DMS153 (cell line): ENCODE measurements around the gene BMP6.
"Not testable (repeated sequence)": the region's sequence is repeated elsewhere in the genome, so short reads cannot be mapped to it uniquely, and the experiment has no call there.

Experiments
- DNase-seq: peaks from one replicate; lab custom pipeline; 2025; lab: John Stamatoyannopoulos, UW

The BMP6 gene

DNA sequence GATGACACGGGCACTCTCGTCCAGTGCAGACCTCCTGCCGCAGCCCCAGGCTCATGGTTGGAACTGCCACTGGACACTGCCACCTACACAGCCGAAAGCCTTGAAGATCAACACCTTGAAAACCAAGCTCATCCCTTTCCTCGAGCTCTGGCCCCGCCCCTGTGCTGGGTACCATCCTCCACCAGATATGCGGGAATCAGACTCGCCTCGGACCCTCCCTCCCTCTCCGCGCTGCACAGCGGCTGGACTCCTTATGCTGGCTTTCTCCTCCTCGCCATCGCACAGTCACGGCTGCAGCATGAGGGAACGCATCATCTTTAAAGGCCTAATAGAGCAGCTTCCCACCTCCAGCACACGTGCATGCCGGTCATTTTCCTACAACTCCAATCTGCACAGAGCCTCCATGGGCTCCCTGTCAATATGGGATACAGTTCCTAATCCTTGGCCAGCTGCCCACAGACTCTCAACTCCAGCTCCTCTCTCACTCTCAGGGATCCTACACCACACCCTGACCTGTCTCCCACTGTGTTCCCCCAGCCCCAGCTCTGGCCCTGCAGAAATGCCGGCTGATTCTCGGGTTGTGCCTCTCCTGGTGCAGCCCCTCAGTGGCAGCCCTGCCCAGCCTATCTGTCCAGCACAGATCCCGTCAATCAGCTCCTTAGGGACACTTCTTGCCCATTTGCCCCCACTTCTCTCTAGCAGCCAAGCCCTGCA is 161.5 kb downstream of the BMP6 start:
- no peak for DNase-seq

DNA sequence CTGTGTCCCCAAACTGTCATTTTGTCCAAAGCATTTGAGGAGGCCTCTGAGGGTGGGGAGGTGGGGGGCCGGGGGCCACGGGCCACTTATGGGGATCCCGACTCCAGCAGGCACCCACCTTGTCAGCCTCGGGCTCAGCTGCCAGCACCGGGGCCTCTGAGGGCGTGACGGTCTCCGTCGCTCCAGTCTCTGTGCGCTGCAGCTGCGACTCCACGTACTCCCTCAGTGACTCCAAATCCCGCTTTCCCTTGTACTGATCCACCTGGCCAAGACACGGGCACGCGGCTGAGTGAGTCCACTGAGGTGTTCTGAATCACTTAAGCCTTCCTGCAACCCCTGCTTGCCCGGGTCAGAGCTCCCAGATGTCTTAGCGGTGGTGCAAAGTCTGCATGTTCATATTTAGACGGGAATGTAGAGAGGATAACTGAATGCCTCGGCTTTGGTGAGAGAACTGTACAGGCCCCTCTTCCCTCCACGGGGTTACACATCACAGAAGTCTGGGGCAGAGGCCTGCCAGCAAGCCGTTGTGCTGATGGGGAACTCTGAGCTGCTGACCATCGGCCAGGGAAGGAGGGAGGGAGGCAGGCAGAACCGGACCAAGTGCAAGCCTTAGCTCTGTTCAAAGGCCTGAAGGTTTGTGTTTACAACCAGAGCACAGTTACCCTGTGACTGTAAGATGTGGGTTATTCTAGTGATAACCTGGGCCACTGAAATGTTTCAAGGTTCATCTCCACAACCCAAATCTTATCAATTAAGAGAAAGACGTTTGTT is 162.9 kb downstream of the BMP6 start:
- DNase-seq: no peak

DNA sequence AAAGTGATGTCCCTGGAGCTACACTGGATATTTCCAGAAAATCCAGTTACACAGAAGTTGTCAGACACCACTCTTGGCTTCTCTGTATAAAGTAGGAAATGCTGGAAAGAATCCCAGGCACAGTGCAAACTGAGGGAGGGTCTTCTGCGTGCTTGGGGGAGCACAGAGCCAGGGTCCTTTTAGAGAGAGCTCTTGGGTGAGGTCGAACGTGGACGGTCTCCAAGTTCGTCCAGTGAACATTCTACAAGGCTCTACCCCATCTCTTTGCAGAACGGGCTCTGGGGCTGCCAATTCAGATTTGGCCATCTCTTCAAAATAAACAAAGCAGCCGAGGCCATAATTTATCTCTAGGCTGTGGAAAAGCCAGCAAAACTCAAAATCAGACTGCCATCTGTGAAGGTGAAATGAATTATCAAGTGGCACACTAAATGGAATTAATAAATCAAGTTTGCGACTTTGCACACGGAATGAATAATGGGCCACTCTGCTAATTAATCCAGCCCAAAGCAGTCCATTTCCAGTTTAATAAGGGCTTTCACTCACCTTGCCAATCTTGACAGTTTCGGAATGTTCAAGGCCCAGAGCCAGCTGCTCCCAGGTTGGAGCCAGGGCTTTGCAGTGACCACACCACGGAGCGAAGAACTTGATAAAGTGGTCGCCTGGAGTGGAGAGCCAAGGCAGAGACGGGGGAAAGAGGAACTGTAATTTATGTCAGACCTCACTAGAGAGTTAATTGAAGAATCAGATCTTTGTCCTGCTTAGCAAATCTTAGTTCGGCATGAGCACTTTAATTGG is 165.4 kb downstream of the BMP6 start:
- no peak for DNase-seq

DNA sequence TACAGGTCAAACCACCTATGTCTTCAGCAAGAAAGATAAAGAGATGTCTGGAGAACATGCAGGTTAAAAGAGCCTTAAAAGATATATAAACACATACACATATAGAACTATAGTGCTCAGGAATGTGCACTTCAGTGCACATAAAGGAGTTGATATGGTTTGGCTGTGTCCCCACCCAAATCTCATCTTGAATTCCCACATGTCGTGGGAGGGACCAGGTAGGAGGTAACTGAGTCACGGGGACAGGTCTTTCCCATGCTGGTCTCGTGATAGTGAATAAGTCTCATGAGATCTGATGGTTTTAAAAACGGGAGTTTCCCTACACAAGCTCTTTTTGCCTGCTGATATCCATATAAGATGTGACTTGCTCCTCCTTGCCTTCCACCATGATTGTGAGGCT is 166.5 kb downstream of the BMP6 start:
- not testable (repeated sequence) for DNase-seq

DNA sequence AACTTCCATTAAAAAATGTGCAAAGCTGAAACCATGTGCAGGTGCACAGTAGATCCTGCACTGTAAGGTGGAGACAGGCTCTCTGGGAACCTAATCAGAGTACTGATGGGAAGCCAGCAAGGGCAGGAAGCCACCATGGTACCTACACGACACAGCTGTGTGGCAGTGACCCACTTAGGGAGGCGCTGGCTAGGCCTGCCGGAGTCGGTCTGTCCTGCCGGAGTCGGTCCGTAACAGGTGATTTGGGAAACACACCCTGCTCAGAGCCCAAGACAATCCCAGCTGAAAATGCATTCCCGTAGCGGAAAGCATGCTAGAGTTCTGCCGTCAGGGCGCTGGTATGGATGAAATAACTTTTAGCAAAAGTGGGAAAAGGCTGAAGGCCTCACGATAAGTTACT is 167.4 kb downstream of the BMP6 start:
- DNase-seq: no peak

DNA sequence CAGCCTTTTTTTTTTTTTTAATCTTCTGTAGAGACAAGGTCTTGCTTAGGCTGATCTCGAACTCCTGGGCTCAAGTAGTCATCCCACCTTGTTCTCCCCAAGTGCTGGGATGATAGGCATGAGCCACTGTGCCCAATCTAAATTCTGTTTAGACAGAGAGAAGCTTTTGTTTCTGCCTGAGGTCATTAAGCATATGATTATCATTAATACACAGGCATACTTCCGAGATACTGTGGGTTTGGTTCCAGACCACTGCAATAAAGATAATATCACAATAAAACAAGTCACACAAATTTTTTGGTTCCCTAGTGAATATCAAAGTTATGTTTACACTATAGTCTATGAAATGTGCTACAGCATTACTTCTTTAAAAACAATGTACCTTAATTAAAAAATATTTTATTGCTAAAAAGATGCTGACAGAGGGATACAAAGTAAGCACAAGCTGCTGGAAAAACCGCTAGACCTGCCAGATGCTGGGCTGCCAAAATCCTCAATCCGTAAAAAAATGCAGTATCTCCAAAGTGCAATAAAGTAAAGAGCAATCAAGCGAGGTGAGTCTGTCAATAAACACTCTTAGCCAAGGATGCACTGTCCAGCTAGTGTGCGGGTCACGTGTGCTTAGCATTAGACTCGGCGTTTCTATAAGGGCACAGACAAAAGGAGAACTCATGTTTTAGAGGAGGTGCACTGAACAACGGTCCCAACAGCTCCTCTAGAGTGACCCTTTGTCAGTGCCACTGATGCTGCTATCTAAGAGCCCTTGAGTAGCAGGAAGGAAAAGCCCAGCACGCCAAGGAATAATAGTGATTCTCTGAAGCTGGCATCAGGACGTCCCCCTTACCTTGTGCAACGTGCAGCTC is 168.6 kb downstream of the BMP6 start:
- DNase-seq: no peak

DNA sequence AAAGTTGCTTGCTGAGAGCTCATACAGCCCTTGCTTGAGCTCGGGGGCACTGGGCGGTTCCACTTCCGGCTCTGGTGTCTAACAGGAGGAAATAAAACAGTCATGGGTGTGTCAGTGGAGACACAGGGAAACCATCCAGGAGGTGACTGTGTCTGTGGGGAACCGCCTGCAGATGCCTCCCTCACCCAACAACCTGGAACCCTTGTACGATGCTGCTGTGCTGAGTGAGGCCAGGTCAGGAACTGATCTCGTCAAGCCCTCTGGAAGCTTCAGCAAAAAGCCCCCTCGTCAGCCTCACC is 169.2 kb downstream of the BMP6 start:
- DNase-seq: no peak

DNA sequence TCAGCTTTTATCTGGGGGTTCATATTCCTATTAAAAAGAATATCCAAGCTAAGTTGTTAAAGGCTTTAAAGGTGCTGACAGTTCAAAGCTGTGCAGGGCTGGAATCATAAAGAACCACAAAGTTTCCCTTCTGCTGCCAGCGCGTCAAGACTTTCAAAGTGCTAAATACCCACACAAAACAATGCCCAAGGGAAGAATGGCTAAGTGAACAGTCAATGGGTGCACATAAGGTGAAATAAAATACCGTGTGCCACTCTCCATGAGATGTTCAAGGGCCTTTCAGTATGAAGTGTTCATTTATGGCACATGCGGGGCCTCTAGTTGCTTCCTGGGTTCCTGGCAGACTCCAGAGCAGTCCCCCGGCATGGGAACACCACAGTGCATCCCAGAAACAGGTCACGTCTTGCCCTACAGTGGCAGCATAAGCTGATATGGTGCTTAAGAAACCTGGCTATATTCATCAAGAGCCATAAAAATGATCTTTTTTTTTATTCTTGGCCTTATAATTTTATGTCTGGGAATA is 170.6 kb downstream of the BMP6 start:
- no peak for DNase-seq

DNA sequence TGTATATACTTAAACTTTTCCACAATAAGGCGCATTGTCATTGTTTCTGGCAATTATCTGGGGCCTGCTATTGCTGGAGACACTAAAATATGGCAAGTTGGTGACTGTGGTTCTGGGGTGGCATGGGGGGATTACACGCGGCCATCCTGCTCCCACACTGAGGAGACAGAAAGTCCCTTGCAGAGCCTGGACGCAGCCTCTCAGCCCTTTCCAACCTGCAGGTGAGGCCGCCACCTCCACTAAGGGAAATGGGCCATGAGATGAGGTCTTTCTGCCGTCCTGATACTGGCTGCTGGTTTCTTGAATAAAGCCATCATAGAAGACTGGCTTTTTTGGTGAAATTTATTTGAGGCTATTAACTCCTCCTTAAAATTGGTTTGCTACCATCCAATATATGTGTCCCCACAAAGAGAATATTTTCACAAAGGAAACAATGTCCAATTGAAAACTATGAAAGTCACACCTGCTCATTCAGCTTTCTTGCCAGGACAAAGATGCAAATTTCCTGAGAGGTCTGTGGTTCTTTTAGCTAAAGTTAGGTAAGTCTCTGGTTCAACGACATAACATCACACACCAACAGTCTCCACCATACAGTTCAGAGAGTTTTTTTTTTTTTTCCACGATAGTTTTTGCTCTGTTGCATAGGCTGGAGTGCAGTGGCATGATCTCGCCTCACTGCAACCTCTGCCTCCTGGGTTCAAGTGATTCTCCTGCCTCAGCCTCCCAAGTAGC is 171.7 kb downstream of the BMP6 start:
- DNase-seq: no peak

DNA sequence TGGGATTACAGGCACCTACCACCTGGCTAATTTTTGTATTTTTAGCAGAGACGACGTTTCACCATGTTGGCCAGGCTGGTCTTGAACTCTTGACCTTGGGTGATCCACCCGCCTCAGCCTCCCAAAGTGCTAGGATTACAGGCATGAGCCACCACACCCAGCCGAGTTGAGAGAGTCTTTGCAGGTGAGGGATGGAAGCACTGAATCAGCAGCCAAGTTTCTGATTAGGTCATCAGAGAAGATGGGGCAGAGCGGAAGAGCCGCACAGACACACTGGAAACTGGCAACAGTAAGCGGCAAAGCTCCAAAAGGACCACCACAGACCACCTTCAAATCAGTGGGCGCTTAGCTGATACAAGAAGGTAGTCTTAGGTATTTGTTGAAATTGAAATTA is 172.3 kb downstream of the BMP6 start:
- DNase-seq: not testable (repeated sequence)

DNA sequence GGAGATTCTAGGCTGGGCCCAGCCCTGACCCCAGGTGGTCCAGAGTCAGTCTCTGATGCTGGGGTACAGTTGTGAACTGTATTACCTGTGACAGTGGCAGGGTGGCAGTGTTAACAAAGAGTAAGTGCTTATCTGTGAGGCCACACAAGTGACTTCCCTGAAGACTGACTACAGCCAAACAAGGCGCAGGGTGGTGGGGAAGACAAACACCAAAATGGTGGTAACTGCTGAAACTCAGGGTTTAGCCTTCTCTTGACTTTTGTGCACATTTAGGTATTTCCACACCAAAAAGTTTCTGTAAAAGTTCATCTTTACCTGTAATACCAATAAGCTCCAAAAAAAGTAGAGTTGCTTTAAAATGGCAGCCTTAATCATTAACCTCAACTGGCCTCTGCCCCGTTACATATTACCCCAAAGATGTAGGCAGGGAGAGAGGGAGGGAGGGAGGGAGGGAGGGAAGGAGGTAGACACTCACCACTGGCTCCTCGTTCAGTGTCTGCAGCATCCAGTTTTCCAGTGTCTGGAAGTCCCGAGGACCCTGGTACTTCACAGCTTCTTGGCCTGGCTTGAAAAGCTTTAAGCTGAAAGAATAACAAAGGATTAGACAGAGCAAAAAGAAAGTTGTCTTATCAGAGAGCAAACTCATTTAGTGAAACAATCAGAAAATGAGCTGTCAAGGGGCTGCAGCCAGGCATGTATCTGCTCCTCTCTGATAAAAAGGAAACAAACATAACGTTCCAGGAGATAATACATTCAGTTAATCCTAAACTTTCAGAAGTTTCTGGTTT is 173.4 kb downstream of the BMP6 start:
- no peak for DNase-seq

DNA sequence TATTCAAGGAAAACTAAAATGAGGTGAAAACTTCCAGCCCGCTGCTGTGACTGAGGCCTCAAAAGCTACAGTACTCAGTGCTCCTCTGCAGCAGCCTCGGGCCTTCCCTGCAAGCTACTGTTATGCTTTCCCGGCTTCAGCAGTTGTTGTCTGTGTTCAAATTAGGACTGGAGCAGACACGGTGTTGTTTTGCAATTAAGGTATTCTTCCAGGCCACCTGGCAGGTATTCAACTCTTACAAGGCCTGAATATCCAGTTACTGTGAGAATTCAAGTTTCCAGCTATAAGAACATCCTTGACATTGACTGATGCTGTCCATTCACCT is 174.0 kb downstream of the BMP6 start:
- DNase-seq: no peak

DNA sequence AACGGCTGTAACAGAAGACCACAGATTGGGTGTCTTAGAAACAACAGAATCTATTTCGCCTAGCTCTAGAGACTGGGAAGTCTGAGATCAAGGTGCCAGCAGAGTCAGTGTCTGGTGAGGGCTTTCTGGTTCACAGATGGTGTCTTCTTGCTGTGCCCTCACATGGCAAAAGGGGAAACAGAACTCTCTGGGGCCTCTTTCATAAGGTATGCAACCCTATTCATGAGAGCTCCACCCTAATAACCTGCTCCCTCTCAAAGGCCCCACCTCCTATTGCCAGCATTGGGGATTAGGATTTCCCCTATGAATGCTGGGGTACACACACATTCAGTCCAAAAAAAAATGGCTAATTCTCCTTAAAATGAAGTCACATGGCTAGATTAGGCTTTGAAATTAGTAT is 174.7 kb downstream of the BMP6 start:
- DNase-seq: no peak

DNA sequence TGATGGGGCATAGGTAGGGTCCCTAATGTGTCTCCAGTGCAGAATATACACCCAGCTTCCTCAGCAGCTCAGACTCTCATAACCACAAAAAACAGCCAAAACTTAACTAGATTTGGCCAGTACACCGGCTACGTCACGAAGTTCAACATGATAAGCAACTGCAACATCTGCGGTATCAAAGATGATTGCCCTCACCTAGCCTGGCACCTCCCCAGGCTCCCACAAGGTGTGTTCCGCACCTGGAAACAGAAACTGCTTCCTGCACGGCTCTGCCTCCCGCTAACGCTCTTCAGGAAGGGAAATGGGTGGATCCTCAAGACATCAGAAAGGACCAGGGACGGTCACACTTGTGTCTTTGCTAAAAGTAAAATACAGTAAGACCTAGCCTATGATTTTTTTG is 175.2 kb downstream of the BMP6 start:
- no peak for DNase-seq

DNA sequence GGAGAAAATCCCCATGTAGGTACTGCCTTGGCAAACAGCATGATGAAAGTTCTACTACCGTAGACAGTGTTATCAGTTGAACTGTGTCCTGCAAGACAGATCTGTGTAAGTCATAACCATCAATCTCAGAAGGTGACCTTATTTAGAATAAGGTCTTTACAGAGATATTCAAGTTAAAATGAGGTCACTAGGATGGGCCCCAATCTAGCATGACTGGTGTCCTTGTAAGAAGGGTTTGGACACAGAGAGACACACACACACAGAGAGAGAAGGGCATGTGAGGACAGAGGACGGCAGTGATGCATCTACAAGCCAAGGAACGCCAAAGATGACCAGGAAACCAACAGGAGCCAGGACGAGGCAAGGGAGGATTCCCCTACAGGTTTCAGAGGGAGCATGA is 175.9 kb downstream of the BMP6 start:
- DNase-seq: no peak

DNA sequence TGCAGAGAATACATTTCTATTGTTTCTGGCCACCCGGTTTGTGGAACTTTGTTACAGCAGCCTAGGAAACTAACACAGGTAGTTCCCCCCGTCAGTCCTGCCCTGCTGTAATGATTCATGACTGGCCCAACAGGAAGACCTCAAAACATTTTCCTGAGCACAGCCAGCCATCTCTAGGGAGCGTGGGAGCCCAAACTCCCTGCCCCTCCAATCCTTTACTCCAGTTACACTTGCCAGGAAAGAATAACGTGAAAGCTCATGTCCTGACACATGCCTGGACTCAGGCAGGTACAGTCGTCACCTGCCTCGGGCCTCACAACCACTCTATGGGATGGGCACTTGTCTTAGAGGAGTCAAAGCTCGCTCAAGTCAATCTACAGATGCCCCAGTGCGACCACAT is 176.3 kb downstream of the BMP6 start:
- no peak for DNase-seq

DNA sequence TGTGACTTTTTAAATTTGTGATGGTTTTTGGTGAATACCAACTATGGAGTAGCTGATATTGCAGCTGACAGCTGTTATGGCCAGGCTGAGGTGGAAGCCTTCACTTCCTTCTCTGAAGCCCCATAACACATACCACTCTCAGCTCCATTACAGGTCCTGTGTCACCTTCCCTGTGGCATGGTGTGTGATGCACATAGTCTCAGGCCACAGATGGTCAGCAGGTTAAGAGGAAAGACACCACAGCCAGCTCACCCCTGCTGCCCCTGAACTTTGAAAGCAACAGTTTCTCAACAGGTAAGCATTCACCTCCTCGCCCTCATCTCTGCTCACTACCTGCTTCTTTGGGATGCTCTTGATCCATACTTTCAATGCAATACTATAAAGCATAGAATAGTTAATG is 177.0 kb downstream of the BMP6 start:
- no peak for DNase-seq

DNA sequence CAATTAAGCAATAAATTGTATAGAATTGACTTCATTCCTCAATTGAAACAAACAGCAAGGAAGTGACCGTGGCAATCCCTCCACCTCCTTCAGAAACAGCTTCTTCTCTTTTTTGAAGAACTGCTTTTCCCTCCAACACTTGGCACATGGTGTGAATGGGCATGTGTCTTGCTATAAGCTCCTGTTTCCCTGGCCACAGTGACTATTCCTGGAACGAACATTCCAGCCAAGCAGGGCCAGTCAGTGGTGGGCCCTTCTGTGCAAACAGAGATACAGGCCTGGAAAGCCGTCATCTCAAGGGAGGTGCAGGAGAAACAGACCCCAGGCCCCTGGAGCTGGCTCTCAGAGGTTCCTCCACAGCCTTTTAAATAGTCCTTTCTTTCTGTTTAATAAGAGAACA is 177.8 kb downstream of the BMP6 start:
- no peak for DNase-seq

DNA sequence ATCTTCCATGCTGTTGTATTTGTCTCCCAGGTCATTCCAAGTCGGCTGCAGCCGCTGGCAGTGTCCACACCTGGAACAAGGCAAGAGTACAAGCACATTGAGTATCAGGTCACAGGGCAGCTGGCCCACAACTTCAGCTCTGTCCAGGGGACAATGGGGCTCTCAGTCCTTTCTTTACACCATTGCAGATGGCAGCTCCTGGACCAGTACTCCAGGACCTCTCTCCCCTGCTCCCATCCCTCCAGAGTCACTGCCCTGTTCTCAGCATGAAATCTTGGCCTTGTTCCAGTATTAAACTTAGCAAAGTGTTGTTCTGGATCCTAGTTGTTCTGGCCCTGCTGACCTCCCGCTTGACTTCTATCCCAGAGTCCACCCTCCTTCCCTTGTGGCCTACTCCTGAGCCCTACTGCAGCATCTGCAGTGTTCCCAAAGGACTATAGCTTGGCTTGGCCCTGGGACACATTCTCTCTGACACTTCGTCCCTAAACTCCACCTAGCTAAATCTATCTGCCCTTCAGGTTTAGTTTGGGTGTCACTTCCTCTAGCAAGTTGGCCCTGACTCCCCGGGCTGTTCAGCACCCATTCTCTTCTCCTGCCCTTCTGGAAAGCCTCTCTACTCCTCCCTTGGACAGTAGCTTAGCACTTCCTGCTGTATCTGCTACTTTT is 178.9 kb downstream of the BMP6 start:
- no peak for DNase-seq

DNA sequence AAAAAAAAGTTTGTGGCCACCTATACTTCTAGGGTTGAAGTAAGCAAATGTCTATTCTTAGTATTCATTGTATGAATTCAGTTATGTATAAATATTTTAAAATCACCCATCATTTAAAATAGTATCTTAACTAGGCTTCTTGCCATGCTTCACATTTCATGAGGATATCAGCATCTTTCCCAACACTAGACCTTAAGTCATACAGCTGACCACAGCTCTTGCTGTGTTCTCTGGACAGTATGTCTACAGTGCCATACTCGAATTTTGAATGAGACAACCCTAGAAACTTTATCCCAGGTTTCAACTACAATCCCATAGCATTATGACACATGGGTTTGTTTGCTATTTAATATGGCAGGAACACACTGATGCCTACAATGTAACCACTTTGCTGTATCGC is 179.5 kb downstream of the BMP6 start:
- no peak for DNase-seq
